Right cardiac atrium (tissue), 5 donors: ENCODE results near the gene ACSS2. TPM values are rescaled to one million over a fixed set of nuclear protein-coding genes. Genes with fewer than 3 reads are reported as not detected.

Experiments used
- ATAC-seq, 2 donors: fragments of 200-7000 bp; cut with Tn5 transposase; one replicate each; pipeline versions ENCODE4 v1.8.0 to v1.9.1; 2020; ENCODE audit warnings: moderate library complexity in 2 of 2, mild to moderate bottlenecking in 1 of 2
- DNase-seq, 3 donors: peaks; one replicate each; pipeline ENCODE4 v3.0.0-alpha.2; 2020
- H3K27ac ChIP-seq: one replicate; pipeline ENCODE4 v1.5.1; 2013; ENCODE audit warnings: mild to moderate bottlenecking, low read length, control low read depth, moderate library complexity
- H3K27me3 ChIP-seq: one replicate; pipeline ENCODE4 v1.6.1; 2013; ENCODE audit not compliant: control insufficient read depth, insufficient read depth
- H3K4me1 ChIP-seq: one replicate; pipeline ENCODE4 v1.6.1; 2013; ENCODE audit warnings: low read length; ENCODE audit not compliant: control insufficient read depth, insufficient read depth
- H3K4me3 ChIP-seq: one replicate; pipeline ENCODE4 v1.5.1; 2013; ENCODE audit warnings: low read length, control low read depth
- H3K9me3 ChIP-seq: one replicate; pipeline ENCODE4 v1.6.1; 2013; ENCODE audit warnings: low read length; ENCODE audit not compliant: control insufficient read depth
- WGBS: extraction: QIAGEN DNeasy Blood & Tissue Kit; methylation state at CpG from one replicate; pipeline ENCODE4 v1.1.7; 2013; 5-methylcytosine and 5-hydroxymethylcytosine counted together
- intact Hi-C, 4 donors: fragments of 100-400 bp; cut with DNase I; formaldehyde crosslinking; loops; one replicate each; pipeline versions ENCODE4 v1.11.0 to v1.14.0; 2022 to 2023
- polyA plus RNA-seq: library from polyadenylated mRNA; stranded (reverse); fragments of 200-250 nt; gene quantifications from one replicate; pipeline ENCODE4 v1.2.3, GENCODE V29; 2013
- total RNA-seq, 4 donors: library from RNA; stranded (reverse); fragmentation: NEBNext Ultra II Directional; extraction: Animal tissue kit (Norgen Biotek cat#: 25700); gene quantifications; one replicate each; pipeline ENCODE4 v1.2.1, GENCODE V29; 2021
- donor health status: healthy with polysubstance abuse.
- donor health status: DM: no; HTN: yes; CAD: no.
- donor health status: DM: no; HTN: no; CAD: no.
- donor health status: DM: no; HTN: yes; CAD: no; lungs with severe emphysema.
- donor health status: DM: yes; HTN: yes; CAD: no.

The ACSS2 gene
- total and polyA plus RNA-seq, 5 donors, result 61.8 to 79.8 (median 74.6) TPM

- Histone ChIP-seq H3K4me3 (no peak overlapping the region), H3K4me1 (peaks cover 11% of the 10 kb centered on the region), H3K9me3 (no peaks in the 10 kb centered on the region), H3K27ac (peak overlapping the region; percentile 25), H3K27me3 (no peaks in the 10 kb centered on the region)
- intact Hi-C loops, result no loop called here
- ATAC-seq (no peak), DNase-seq (no peak)
- WGBS, result 91% methylated on average over 4 of the region's 4 CpGs
Measured at GRCh38 chr20:34915131-34915530, 38.7 kb downstream of the ACSS2 start.

- peaks cover 11% of the 10 kb centered on the region for H3K4me1 ChIP-seq
Measured at GRCh38 chr20:34915749-34916455, 39.5 kb downstream of the ACSS2 start.

GRCh38 chr20:34916774-34917354, 40.5 kb downstream of the ACSS2 start:
- 56% methylated on average over 2 of the region's 2 CpGs for WGBS
- Histone ChIP-seq H3K27ac (no peak overlapping the region), H3K9me3 (no peaks in the 10 kb centered on the region), H3K27me3 (no peaks in the 10 kb centered on the region), H3K4me3 (no peak overlapping the region), H3K4me1 (peaks cover 11% of the 10 kb centered on the region)
- intact Hi-C loops, result no loop called here
- ATAC-seq (peak in 1 of 2 donors; percentile 32), DNase-seq (no peak)

More at GRCh38 chr20:34915749-34916455, 39.5 kb downstream of the ACSS2 start:
- intact Hi-C loops, result no loop called here
- ATAC-seq (no peak), DNase-seq (no peak)
- Histone ChIP-seq H3K9me3 (no peaks in the 10 kb centered on the region), H3K27me3 (no peaks in the 10 kb centered on the region), H3K4me3 (no peak overlapping the region), H3K27ac (no peak overlapping the region)
- WGBS, result 75% methylated on average over 4 of the region's 4 CpGs

- Histone ChIP-seq H3K4me3 (no peak overlapping the region), H3K27me3 (no peaks in the 10 kb centered on the region), H3K4me1 (peaks cover 2% of the 10 kb centered on the region), H3K27ac (no peak overlapping the region), H3K9me3 (no peaks in the 10 kb centered on the region)
- no peak for DNase-seq
- intact Hi-C loops, result no loop called here
- no peak for ATAC-seq
Measured at GRCh38 chr20:34920055-34920454, 43.6 kb downstream of the ACSS2 start.

- Histone ChIP-seq H3K27ac (peak overlapping the region; percentile 20), H3K4me1 (peaks cover 2% of the 10 kb centered on the region), H3K27me3 (no peaks in the 10 kb centered on the region), H3K4me3 (no peak overlapping the region), H3K9me3 (no peaks in the 10 kb centered on the region)
- intact Hi-C loops, result no loop called here
- 61% methylated on average over 3 of the region's 3 CpGs for WGBS
- ATAC-seq (no peak), DNase-seq (no peak)
Measured at GRCh38 chr20:34921436-34921835, 45.0 kb downstream of the ACSS2 start.

- H3K9me3 ChIP-seq, result no peaks in the 10 kb centered on the region
- H3K27me3 ChIP-seq, result no peaks in the 10 kb centered on the region
- intact Hi-C loops, result no loop called here
- ATAC-seq (peak; percentile 61 to 73), DNase-seq (no peak)
- H3K27ac ChIP-seq, result peak overlapping the region; percentile 26
- peaks cover 2% of the 10 kb centered on the region for H3K4me1 ChIP-seq
- 83% methylated on average over 5 of the region's 5 CpGs for WGBS
- H3K4me3 ChIP-seq, result no peak overlapping the region
Measured at GRCh38 chr20:34922654-34923381, 46.4 kb downstream of the ACSS2 start.

- 98% methylated on average over 2 of the region's 2 CpGs for WGBS
- no peak for DNase-seq
- H3K27me3 ChIP-seq, result no peaks in the 10 kb centered on the region
- no peak for ATAC-seq
- intact Hi-C loops, result no loop called here
- H3K9me3 ChIP-seq, result no peaks in the 10 kb centered on the region
- peak overlapping the region; percentile 30 for H3K27ac ChIP-seq
- H3K4me1 ChIP-seq, result peaks cover 2% of the 10 kb centered on the region
- H3K4me3 ChIP-seq, result no peak overlapping the region
Measured at GRCh38 chr20:34923414-34923813, 47.0 kb downstream of the ACSS2 start.

GRCh38 chr20:34925341-34925740, 48.9 kb downstream of the ACSS2 start:
- H3K27ac ChIP-seq, result peak overlapping the region; percentile 28
- ATAC-seq, result no peak
- intact Hi-C loops, result no loop called here
- DNase-seq, result no peak
- 86% methylated on average over 3 of the region's 3 CpGs for WGBS
- H3K4me3 ChIP-seq, result no peak overlapping the region
- peaks cover 2% of the 10 kb centered on the region for H3K4me1 ChIP-seq
- no peaks in the 10 kb centered on the region for H3K9me3 ChIP-seq
- no peaks in the 10 kb centered on the region for H3K27me3 ChIP-seq

- WGBS, result 79% methylated on average over 1 of the region's 1 CpG
- intact Hi-C loops, result no loop called here
- no peak for DNase-seq
- H3K27me3 ChIP-seq, result no peaks in the 10 kb centered on the region
- H3K9me3 ChIP-seq, result no peaks in the 10 kb centered on the region
- ATAC-seq, result no peak
- H3K27ac ChIP-seq, result peak overlapping the region; percentile 13
- H3K4me1 ChIP-seq, result peaks cover 2% of the 10 kb centered on the region
- H3K4me3 ChIP-seq, result no peak overlapping the region
Measured at GRCh38 chr20:34925981-34926380, 49.6 kb downstream of the ACSS2 start.

- H3K4me1 ChIP-seq, result peaks cover 2% of the 10 kb centered on the region
- H3K4me3 ChIP-seq, result no peak overlapping the region
- WGBS, result 93% methylated on average over 1 of the region's 1 CpG
- intact Hi-C loops, result no loop called here
- ATAC-seq (no peak), DNase-seq (no peak)
- H3K9me3 ChIP-seq, result no peaks in the 10 kb centered on the region
- H3K27ac ChIP-seq, result no peak overlapping the region
- H3K27me3 ChIP-seq, result no peaks in the 10 kb centered on the region
Measured at GRCh38 chr20:34926581-34926980, 50.2 kb downstream of the ACSS2 start.

GRCh38 chr20:34927736-34928135, 51.3 kb downstream of the ACSS2 start:
- H3K4me1 ChIP-seq, result peaks cover 2% of the 10 kb centered on the region
- H3K9me3 ChIP-seq, result no peaks in the 10 kb centered on the region
- DNase-seq (no peak), ATAC-seq (no peak)
- H3K4me3 ChIP-seq, result no peak overlapping the region
- intact Hi-C loops, result no loop called here
- WGBS, result 97% methylated on average over 1 of the region's 1 CpG
- no peak overlapping the region for H3K27ac ChIP-seq
- no peaks in the 10 kb centered on the region for H3K27me3 ChIP-seq
